HG03159 (cell line): Measurements from ENCODE around the gene BSND.

ENCODE experiments used
- ATAC-seq: cut with Tn5 transposase; IDR thresholded peaks from one replicate; pipeline ENCODE4 v1.9.1; 2021; ENCODE audit warnings: mild to moderate bottlenecking, moderate library complexity; ENCODE audit not compliant: unreplicated experiment

BSND gene

DNA sequence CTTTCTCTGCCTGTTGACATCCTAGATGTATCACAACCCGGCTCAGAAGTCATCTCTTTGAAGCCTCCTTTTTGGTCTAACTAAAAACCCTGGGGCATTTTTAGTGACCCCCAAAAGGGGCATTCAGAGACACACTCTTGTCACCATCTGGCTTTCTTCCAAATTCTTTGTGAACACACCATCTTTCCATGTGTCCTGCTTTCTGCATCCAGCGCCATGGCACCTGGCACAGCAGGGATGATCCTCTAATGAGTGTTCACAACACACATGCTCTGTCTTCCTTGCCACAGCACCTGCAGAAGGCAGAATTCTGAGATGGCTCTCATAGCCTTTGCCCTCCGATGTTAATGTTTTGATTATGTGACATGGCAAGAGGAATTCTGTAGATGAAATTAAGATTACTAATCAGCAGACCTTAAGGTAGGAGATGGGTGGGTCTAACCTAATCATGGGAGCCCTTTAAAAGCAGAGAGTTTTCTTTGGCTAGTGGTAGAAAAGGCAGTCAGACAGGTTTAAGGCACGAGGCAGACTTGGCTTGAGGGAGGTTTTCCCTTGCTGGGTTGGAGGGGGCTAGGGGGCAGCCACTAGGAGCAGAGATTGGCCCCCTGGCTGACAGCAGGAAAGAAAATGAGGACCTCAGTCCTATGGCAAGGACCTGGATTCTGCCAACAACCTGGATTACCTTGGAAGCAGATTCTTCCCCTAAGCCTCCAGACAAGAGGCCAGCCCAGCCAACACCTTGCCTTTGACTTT, 23.2 kb upstream of the BSND start:
- ATAC-seq: no peak

DNA sequence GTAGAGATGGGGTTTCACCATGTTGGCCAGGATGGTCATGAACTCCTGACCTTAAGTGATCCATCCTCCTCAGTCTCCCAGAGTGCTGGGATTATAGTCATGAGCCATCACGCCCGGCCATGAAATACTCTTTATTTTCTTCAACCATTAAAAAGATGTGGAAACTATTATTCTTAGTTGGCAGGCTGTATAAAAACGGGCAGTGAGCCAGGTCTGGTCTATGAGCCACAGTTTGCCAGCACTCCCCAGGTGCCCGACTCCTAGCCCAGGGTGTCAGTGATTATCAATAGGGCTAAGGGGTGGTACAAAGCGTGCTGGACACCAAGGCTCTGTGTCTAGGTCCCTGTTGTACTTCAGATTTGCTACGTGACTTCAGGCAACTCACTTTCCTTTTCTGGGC, 22.0 kb upstream of the BSND start:
- ATAC-seq: no peak

DNA sequence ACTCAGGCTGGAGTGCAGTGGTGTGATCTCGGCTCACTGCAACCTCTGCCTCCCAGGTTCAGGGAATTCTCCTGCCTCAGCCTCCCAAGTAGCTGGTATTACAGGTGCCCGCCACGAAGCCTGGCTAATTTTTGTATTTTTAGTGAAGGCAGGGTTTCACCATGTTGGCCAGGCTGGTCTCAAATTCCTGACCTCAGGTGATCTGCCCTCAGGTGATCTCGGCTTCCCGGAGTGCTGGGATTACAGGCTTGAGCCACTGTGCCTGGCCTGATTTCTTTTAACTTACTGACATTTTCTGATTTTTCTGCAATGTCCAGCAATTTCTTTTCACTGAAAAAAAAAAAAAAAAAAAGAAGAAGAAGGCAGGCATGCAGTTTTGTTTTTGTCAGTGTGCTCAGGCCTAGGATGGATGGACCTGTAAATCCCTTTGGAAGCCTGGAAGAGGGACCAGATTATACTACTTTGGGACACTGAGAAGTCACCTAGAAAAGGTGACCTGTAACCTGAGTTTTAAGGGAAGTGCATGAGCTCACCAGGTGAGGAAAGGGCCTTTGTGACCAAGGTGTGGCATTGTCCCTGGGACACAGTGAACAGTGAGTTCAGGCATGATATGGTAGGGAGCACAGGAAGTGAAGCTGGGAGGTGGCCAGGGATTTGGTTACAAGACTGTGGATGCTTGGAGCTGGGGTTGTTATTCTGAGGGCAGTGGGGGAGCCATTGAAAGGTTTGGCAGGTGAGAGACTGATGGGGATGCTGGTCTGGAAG, 21.0 kb upstream of the BSND start:
- no peak for ATAC-seq

GRCh38 chr1:54978528-54979326, 20.0 kb upstream of the BSND start:
- no peak for ATAC-seq

GRCh38 chr1:54979327-54979891, 19.3 kb upstream of the BSND start:
- ATAC-seq: no peak

DNA sequence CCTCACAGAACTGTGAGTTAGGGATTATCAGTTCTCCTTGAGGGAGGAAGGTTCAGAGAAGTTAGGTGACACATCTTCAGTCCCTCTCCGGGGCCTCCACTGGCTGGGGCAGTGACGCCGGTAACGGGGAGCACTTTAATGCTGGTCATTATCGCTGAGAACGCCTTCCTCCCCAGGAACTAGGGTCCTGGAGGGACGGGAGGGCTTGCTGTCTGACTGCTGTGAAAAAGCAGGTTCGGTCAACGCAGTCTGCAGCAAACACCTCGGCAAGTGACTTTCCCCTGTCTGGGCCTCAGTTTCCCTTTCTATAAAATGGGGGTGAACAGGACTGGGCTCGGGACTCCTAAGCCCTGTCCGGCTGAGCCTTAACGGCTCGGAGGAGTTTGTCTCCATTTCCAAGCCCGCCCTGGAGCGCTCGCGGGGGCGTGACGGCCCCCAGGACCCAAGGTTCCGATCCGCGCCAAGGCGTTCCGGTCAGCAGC, 18.6 kb upstream of the BSND start:
- no peak for ATAC-seq

- ATAC-seq: no peak
Measured at GRCh38 chr1:54980528-54981241, 18.0 kb upstream of the BSND start, which contains the start of gene TMEM61. TMEM61 (plus strand) TSS chr1:54980628; CDS start chr1:54981066, 438 bp downstream.

- no peak for ATAC-seq
Measured at GRCh38 chr1:54981466-54981865, 17.3 kb upstream of the BSND start.

GRCh38 chr1:54982739-54983138, 16.0 kb upstream of the BSND start:
- no peak for ATAC-seq

- ATAC-seq: no peak
Measured at GRCh38 chr1:54984131-54984842, 14.4 kb upstream of the BSND start.

GRCh38 chr1:54985556-54985955, 13.2 kb upstream of the BSND start:
- ATAC-seq: no peak

GRCh38 chr1:54986025-54986424, 12.7 kb upstream of the BSND start:
- no peak for ATAC-seq

GRCh38 chr1:54986533-54986932, 12.2 kb upstream of the BSND start:
- no peak for ATAC-seq

- no peak for ATAC-seq
Measured at GRCh38 chr1:54987427-54987826, 11.3 kb upstream of the BSND start.

- ATAC-seq: no peak
Measured at GRCh38 chr1:54987919-54988705, 10.6 kb upstream of the BSND start.

GRCh38 chr1:54988975-54989374, 9.8 kb upstream of the BSND start:
- no peak for ATAC-seq

- no peak for ATAC-seq
Measured at GRCh38 chr1:54989473-54989872, 9.3 kb upstream of the BSND start.

- ATAC-seq: no peak
Measured at GRCh38 chr1:54989968-54990810, 8.5 kb upstream of the BSND start.
